SH-SY5Y (cell line): Measurements from ENCODE around the gene ZC3HAV1.

Experiments used
- GATA2 ChIP-seq: IDR thresholded peaks from 2 replicates; pipeline ENCODE4 v1.6.1; 2011; ENCODE audit warnings: mild to moderate bottlenecking, low read depth, low read length
- GATA3 ChIP-seq: IDR thresholded peaks from 2 replicates; pipeline ENCODE4 v1.6.1; 2011; ENCODE audit warnings: low read depth, mild to moderate bottlenecking, low read length, moderate library complexity

GRCh38 chr7:139060695-139061237, 48.8 kb downstream of the ZC3HAV1 start:
- TF ChIP-seq GATA2: no peak
- no peak for TF ChIP-seq GATA3
